ENCODE data around the gene KRTAP20-2. TPM values are rescaled to one million over a fixed set of nuclear protein-coding genes. Genes with fewer than 3 reads are reported as not detected.

The KRTAP20-2 gene
- total RNA-seq (2022; extraction: Qiagen RNA extraction; ENCODE audit: low read depth): not detected in 5 replicates

DNA sequence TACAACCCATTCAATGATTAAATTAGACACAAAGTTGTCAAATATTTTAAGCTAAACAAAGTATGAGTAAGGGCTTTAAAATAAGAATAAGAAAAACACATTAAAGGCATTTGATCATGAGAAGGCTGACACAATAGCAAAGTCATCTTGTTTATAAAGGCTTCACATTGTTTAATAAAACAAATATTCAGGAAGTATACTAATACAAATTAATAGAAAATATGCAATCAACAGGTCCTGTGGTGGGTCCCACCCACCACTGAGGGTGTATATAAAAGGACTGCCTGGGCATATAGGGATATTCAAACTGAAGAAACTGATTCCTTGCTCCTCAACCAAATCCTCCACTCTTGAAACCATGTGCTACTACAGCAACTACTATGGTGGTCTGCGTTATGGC is at the start of gene KRTAP20-2:
Gene KRTAP20-2, plus strand, starts transcription at position 301 of the 400 bp plus-strand sequence. Its CDS starts 58 bp downstream, at position 359.

DNA sequence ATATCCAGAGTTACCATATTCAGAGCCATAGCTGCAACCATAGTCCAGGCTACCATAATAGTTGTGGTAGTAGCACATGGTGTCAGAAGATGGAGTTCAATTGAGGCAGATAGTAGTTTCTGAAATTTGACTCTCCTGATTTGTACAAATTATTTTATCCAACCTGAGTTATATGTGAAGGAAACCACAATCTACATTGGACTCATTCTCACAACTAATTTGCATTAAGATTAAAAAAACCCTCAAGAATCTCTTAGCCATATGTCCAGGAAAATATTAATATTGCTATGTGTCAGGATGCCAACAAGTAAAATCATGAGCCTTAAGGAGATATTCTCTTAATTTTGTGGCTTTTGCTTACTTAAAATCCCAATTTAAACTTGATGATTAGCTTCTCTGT is 44.7 kb upstream of the KRTAP20-2 start, which contains the start of gene KRTAP22-2:
Gene KRTAP22-2, minus strand, starts transcription at position 101 of the 400 bp plus-strand sequence.

DNA sequence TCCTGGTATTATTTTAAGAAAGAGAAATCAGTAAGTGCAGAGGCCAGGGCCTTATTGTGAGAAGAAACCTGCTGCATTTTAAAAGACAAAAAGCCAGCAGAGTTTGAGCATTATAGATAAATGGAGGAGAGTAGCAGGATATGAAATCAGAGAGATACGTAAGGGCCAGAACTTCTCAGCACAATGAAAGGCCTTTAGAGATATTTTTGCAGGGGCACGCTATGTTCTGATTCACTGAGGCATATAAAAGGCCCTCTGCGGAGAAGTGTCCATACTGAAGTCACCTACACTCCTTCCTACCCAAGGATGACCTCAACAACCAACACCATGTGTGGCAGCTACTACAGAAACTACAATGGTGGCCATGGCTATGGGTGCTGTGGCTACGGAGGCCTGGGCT is 42.9 kb upstream of the KRTAP20-2 start, which contains the start of gene KRTAP6-3:
Gene KRTAP6-3, plus strand, starts transcription at position 301 of the 400 bp plus-strand sequence. Its CDS starts 6 bp downstream, at position 307.

DNA sequence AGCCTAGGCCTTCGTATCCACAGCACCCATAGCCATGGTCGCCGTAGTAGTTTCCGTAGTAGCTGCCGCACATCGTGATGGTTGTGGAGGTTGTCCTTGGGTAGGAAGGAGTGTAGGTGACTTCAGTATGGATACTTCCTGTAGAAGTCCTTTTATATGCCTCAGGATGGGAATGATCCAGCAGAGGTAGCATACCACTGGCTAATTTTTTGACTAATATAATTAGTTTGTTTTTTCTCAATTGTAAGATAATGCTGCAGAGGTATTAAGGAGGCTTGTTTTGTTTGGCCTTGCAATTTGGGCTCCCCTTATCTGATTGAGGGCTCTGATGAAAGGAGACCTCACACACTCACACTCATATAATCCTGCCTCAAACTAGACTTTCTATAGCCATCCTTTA is 36.2 kb upstream of the KRTAP20-2 start, which contains the start of gene KRTAP6-2:
Gene KRTAP6-2, minus strand, starts transcription at position 101 of the 400 bp plus-strand sequence. Its CDS starts 28 bp downstream, at position 73.

DNA sequence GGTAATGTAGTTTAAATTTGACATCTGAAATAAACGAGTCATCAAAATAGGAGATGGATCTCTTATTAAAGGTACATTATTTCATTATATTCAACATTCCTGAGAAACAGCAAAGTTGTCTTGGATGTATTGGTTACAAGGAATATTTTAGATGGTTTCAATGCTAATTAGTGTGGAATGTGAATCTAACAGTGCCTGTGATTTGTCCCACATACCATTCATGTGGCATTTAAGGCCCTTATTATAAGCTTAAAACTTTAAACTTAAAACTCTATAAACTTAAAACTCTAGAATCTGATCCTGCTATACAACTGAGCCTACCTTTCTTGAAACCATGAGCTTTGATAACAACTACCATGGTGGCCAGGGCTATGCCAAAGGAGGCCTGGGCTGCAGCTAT is 34.2 kb upstream of the KRTAP20-2 start, which contains the start of gene KRTAP22-1:
Gene KRTAP22-1, plus strand, starts transcription at position 301 of the 400 bp plus-strand sequence.

DNA sequence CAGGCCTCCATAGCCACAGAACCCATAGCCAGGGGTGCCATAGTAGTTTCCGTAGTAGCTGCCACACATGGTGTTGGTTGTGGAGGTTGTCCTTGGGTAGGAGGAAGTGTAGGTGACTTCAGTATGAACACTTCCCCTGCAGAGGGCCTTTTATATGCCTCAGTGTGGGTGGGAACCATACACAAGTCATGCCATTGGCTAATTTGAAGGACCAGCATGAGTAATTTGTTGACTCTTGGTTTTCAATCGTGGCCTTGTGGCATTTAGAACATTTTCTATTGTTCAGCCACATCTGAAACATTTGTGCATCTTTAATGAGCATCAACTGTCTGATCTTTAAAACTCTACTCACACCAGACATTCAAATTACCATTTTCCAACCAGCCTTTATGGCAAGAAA is 21.2 kb upstream of the KRTAP20-2 start, which contains the start of gene KRTAP6-1:
Gene KRTAP6-1, minus strand, starts transcription at position 95 of the 400 bp plus-strand sequence. Its CDS starts 26 bp downstream, at position 69.

DNA sequence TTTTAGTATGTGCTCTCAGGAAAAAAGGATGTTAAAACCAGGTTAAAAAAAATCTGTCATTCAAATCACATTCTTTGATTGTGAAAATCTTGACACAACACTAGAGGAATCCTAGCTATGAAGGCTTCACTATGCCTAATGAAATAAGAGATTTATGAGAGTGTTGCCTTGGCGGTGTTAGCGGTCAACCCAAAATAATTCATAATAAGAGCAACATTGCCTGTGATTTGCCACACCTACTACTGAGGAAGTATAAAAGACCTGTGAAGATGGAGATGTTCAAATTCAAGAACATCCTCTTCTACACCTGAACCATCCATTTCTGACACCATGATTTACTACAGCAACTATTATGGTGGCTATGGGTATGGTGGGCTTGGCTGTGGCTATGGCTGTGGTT is 18.9 kb upstream of the KRTAP20-2 start, which contains the start of gene KRTAP20-1:
Gene KRTAP20-1, plus strand, starts transcription at position 301 of the 400 bp plus-strand sequence. Its CDS starts 30 bp downstream, at position 331.

GRCh38 chr21:30620522-30620921 is 14.5 kb upstream of the KRTAP20-2 start, which contains the start of gene KRTAP20-4:
Gene KRTAP20-4, plus strand, starts transcription at chr21:30620627.

DNA sequence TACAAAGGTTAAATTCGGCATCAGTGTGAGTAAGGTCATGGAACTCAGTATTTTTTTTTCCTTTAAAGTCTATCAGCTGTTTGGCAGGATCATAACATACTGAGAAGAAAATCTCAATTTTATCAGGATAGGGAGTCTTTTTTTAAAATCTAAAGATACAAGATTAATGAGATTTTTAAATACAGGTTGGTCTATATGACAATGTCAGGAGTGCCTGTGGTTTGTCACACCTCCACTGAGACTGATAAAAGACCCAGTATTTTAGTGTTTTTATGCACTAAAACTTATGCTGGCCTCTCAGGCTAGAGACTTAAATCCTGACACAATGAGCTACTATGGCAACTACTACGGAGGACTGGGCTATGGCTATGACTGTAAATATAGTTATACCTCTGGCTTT is 7.6 kb downstream of the KRTAP20-2 start, which contains the start of gene KRTAP20-3:
Gene KRTAP20-3, plus strand, starts transcription at position 301 of the 400 bp plus-strand sequence.

Other genes with a start within 250 kb of the KRTAP20-2 start
- gene KRTAP13-1, start 239.2 kb upstream of the KRTAP20-2 start, total RNA-seq (2022; extraction: Qiagen RNA extraction; ENCODE audit: low read depth): not detected in 5 replicates
- not detected in 5 replicates for gene KRTAP13-3, start 209.3 kb upstream of the KRTAP20-2 start, total RNA-seq (2022; extraction: Qiagen RNA extraction; ENCODE audit: low read depth)
- not detected in 5 replicates for gene KRTAP13-4, start 205.0 kb upstream of the KRTAP20-2 start, total RNA-seq (2022; extraction: Qiagen RNA extraction; ENCODE audit: low read depth)
- not detected in 5 replicates for gene KRTAP15-1, start 194.9 kb upstream of the KRTAP20-2 start, total RNA-seq (2022; extraction: Qiagen RNA extraction; ENCODE audit: low read depth)
- gene KRTAP19-1, start 154.8 kb upstream of the KRTAP20-2 start, total RNA-seq (2022; extraction: Qiagen RNA extraction; ENCODE audit: low read depth): not detected in 5 replicates
- gene KRTAP19-2, start 147.8 kb upstream of the KRTAP20-2 start, total RNA-seq (2022; extraction: Qiagen RNA extraction; ENCODE audit: low read depth): not detected in 5 replicates
- not detected in 5 replicates for gene KRTAP19-3, start 143.2 kb upstream of the KRTAP20-2 start, total RNA-seq (2022; extraction: Qiagen RNA extraction; ENCODE audit: low read depth)
- not detected in 5 replicates for gene KRTAP19-4, start 138.0 kb upstream of the KRTAP20-2 start, total RNA-seq (2022; extraction: Qiagen RNA extraction; ENCODE audit: low read depth)
- not detected in 5 replicates for gene KRTAP19-5, start 133.1 kb upstream of the KRTAP20-2 start, total RNA-seq (2022; extraction: Qiagen RNA extraction; ENCODE audit: low read depth)
- not detected in 5 replicates for gene KRTAP19-6, start 93.3 kb upstream of the KRTAP20-2 start, total RNA-seq (2022; extraction: Qiagen RNA extraction; ENCODE audit: low read depth)
- gene KRTAP19-7, start 73.9 kb upstream of the KRTAP20-2 start, total RNA-seq (2022; extraction: Qiagen RNA extraction; ENCODE audit: low read depth): not detected in 5 replicates
- gene KRTAP22-2, start 44.8 kb upstream of the KRTAP20-2 start, total RNA-seq (2022; extraction: Qiagen RNA extraction; ENCODE audit: low read depth): not detected in 5 replicates
- gene KRTAP6-3, start 42.8 kb upstream of the KRTAP20-2 start, total RNA-seq (2022; extraction: Qiagen RNA extraction; ENCODE audit: low read depth): not detected in 5 replicates
- gene KRTAP6-2, start 36.3 kb upstream of the KRTAP20-2 start, total RNA-seq (2022; extraction: Qiagen RNA extraction; ENCODE audit: low read depth): not detected in 5 replicates
- gene KRTAP22-1, start 34.1 kb upstream of the KRTAP20-2 start, total RNA-seq (2022; extraction: Qiagen RNA extraction; ENCODE audit: low read depth): not detected in 5 replicates
- gene KRTAP6-1, start 21.3 kb upstream of the KRTAP20-2 start, total RNA-seq (2022; extraction: Qiagen RNA extraction; ENCODE audit: low read depth): not detected in 5 replicates
- gene KRTAP20-1, start 18.8 kb upstream of the KRTAP20-2 start, total RNA-seq (2022; extraction: Qiagen RNA extraction; ENCODE audit: low read depth): not detected in 5 replicates
- not detected in 5 replicates for gene KRTAP20-4, start 14.6 kb upstream of the KRTAP20-2 start, total RNA-seq (2022; extraction: Qiagen RNA extraction; ENCODE audit: low read depth)
- not detected in 5 replicates for gene KRTAP20-3, start 7.7 kb downstream of the KRTAP20-2 start, total RNA-seq (2022; extraction: Qiagen RNA extraction; ENCODE audit: low read depth)
- not detected in 5 replicates for gene KRTAP21-3, start 83.6 kb downstream of the KRTAP20-2 start, total RNA-seq (2022; extraction: Qiagen RNA extraction; ENCODE audit: low read depth)
- gene KRTAP21-2, start 112.1 kb downstream of the KRTAP20-2 start, total RNA-seq (2022; extraction: Qiagen RNA extraction; ENCODE audit: low read depth): not detected in 5 replicates
- gene KRTAP21-1, start 120.2 kb downstream of the KRTAP20-2 start, total RNA-seq (2022; extraction: Qiagen RNA extraction; ENCODE audit: low read depth): not detected in 5 replicates
- gene KRTAP8-1, start 178.1 kb downstream of the KRTAP20-2 start, total RNA-seq (2022; extraction: Qiagen RNA extraction; ENCODE audit: low read depth): not detected in 5 replicates
- gene KRTAP7-1, start 194.6 kb downstream of the KRTAP20-2 start, total RNA-seq (2022; extraction: Qiagen RNA extraction; ENCODE audit: low read depth): not detected in 5 replicates
- gene KRTAP11-1, start 246.4 kb downstream of the KRTAP20-2 start, total RNA-seq (2022; extraction: Qiagen RNA extraction; ENCODE audit: low read depth): not detected in 5 replicates

Measured in A549 treated with CpdA at 1 μM for 4 hours (cell line).